ELF-1 (cell line): ENCODE data around the gene ZNF446.

ENCODE experiments used
- DNase-seq: peaks from one replicate; pipeline ENCODE4 v3.0.0-alpha.2; 2016; ENCODE audit warnings: low read depth, low spot score

The ZNF446 gene

DNA sequence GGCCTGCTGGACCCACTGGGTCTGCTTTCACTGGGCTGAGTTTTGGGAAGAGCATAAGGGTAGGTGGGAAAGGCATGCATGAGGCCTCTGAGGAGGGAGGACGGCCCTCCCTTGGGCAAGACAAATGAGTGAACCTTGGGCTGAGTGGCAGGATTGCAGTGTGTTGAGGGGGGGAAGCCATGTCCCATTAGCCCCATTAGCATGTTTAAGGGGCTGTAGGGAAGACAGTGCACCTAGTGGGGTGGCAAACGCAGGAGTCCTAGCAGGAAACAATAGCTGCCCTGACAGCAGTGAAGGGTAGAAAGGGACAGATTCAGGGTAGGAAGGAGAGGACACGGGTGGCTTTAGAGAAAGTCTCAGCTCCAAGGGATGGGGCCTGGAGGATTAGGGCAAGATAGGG lies 46.6 kb downstream of the ZNF446 start:
- DNase-seq, result no peak

DNA sequence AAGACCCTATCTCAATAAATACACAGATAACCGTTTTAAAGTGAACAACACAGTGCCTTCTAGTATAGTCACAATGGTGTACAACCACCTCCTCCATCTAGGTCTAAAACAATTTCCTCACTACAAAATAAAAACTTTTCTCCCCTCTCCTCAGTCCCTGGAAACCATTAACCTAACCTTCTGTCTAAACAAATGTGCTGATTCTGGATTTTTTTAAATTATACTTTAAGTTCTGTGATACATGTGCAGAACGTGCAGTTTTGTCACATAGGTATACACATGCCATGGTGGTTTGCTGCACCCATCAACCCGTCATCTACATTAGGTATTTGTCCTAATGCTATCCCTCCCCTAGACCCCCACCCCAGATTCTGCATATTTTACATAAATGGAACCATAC lies 53.3 kb downstream of the ZNF446 start:
- DNase-seq, result no peak
